CD4-positive, alpha-beta T cell treated with Interleukin-10 for 1 hour (primary cell): Measurements from ENCODE around the gene CCSER2.

Source experiments
- DNase-seq: peaks from one replicate; pipeline ENCODE4 v3.0.0-alpha.2; 2020

The CCSER2 gene

GRCh38 chr10:84348860-84349259, 20.5 kb downstream of the CCSER2 start:
- no peak for DNase-seq

- peak; percentile 76 for DNase-seq
Observed at GRCh38 chr10:84352251-84352842, 24.0 kb downstream of the CCSER2 start.

DNA sequence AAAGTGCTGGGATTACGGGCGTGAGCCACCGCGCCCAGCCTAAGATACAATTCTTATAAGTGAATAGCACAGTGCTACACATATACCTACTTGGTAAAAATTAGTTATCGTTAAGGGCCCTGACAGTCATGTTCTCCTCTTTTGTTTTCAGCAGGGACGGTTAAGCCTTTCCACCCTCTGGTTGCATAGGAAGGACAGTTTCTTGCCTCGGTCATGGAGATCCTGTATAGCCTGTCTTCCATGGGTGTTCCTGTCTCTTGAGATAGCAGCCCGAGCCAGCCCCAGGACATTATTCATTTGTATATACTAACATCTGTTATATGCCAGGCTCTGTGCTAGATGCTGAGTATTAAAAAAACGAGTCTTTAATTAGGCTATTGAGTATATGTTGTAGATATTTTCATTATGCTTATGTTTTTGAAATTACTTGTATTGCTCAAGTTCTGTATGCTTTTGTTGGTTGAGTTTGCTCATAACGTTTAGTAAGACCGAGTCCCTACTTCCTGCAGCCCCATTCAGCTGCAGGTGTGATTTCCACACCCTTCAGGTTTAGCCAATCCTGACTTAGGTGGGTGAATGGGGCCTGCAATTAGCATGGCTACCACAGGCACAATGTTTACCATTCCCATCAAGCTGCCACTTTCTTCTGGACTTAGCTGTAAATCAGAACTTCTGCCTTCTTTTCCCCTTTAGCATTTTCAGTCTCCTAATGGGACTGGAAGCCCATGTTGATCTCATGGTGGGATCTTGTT, 24.8 kb downstream of the CCSER2 start:
- no peak for DNase-seq

DNA sequence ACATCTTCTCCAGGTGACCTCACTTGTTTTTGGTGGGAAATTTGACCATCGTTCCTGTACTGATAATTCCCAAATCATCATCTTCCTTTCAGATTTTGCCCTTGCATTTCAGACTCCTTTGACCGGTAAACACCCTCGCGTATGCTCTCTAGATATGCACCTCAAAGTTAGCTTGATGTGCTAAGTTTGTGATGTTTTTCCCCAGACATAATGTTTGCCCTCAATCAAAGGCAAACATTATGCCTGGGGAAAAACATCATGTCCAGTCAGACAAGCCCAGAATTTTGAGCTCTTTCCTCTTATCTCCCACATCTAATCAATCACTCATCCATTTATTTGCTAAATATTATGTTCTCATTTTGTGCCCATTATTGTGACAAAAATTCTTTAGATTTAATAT, 26.2 kb downstream of the CCSER2 start:
- no peak for DNase-seq

DNA sequence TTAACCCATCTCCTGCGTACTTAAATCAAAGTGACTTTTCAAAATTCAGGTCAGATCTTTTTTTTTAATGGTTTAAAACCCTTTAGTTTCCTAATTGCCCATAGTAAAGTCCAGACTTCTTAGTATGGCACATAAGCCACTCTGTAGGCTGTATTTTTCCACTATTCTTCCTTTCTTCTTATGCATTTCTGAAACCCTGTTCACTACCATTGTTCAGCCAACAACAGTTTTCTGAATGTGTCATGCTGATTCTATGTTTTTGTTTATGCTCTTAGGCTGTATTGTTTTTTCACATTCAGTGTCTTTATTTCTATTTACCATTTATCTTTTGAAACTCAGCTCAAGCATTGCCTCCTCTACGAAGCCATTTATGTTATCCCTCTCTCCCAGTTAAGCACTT, 26.7 kb downstream of the CCSER2 start:
- DNase-seq, result no peak

DNA sequence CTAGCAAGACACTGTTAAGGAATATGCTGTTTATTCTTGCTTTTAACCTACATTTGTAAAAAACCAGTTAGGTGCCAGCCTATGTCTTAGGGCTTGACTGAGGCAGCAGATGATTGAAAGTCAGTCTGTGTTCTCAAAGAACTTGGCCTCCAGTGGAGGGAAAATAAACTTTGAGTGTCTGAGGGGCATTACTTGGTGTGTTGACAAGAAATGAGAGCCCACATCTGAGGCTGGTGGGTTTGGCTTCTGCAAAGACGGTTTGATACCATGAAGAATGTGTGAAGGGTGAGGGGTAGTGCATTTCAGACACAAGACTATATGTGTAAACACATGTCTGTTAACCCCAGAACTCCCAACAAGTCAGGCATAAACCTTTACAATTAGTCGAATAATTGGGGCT, 28.5 kb downstream of the CCSER2 start:
- peak; percentile 43 for DNase-seq

- DNase-seq, result no peak
Observed at GRCh38 chr10:84358743-84359142, 30.4 kb downstream of the CCSER2 start.

- no peak for DNase-seq
Observed at GRCh38 chr10:84360637-84361365, 32.4 kb downstream of the CCSER2 start.

GRCh38 chr10:84365335-84365881, 37.0 kb downstream of the CCSER2 start:
- DNase-seq, result no peak

DNA sequence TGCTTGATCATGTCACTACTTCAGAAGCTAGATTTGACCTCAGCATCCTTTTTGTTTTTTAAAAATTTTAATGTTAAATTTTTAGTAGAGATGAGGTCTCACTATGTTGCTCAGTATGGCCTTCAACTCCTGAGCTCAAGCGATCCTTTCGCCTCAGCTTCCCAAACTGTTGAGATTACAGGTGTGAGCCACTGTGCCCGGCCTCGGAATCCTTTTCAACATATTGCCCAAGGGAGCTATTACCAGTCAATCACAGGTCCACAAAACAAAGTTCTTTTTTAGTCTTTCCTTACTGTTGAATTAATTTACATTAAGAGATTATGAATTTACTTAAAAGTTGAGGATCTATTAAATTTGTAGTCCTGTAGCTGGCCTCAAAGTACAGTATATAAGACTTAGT, 37.7 kb downstream of the CCSER2 start:
- DNase-seq, result no peak

DNA sequence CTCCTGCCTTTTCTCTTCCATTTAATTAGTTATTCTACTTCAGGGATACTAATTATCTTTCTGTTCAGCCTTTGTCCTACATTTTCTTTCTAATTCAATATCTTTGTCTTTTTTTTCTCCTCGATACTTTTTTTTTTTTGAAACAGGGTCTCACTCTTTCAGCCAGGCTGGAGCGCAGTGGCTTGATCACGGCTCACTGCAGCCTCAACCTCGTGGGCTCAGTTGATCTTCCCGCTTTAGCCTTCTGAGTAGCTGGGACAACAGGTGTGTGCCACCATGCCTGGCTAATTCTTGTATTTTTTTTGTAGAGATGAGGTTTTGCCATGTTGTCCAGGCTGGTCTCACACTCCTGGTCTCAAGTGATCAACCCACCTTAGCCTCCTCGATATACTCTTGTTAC, 38.9 kb downstream of the CCSER2 start:
- DNase-seq, result no peak

DNA sequence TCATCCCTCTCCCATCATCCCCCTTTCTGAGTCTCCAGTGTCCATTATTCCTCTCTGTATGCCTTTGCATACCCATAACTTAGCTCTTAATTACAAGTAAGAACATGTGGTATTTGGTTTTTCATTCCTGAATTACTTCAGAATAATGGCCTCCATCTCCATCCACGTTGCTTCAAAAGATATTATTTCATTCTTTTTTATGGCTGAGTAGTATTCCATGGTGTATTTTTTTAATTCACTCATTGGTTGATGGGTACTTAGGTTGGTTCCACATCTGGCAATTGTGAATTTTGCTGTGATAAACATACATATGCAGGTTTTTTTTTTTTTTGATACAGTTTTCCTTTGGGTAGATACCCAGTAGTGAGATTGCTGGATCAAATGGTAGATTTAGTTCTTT, 40.4 kb downstream of the CCSER2 start:
- DNase-seq, result no peak

DNA sequence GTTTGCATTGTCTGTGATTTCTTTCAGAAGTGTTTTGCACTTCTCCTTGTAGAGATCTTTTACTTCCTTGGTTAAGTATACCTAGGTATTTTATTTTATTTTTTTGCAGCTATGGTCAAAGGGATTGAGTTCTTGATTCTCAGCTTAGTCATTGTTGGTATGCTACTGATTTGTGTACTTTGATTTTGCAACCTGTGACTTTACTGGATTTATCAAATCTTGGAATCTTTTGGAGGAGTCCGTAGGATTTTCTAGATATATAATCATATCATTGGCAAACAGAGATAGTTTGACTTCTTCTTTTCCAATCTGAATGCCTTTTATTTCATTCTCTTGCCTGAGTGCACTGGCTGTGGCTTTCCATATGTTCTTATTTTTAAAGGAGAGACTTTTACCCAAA, 41.9 kb downstream of the CCSER2 start:
- no peak for DNase-seq

DNA sequence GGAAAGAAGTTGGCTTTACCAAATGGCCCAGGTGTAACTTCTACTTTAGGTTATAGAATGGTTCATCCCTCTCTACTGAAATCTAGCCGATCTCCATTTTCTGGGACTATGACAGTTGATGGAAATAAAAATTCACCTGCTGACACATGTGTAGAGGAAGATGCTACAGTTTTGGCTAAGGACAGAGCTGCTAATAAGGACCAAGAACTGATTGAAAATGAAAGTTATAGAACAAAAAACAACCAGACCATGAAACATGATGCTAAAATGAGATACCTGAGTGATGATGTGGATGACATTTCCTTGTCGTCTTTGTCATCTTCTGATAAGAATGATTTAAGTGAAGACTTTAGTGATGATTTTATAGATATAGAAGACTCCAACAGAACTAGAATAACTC, 43.6 kb downstream of the CCSER2 start:
- DNase-seq, result no peak

- no peak for DNase-seq
Observed at GRCh38 chr10:84373000-84373399, 44.6 kb downstream of the CCSER2 start.

GRCh38 chr10:84374455-84374854, 46.1 kb downstream of the CCSER2 start:
- no peak for DNase-seq

- peak; percentile 72 for DNase-seq
Observed at GRCh38 chr10:84375011-84375410, 46.6 kb downstream of the CCSER2 start.

DNA sequence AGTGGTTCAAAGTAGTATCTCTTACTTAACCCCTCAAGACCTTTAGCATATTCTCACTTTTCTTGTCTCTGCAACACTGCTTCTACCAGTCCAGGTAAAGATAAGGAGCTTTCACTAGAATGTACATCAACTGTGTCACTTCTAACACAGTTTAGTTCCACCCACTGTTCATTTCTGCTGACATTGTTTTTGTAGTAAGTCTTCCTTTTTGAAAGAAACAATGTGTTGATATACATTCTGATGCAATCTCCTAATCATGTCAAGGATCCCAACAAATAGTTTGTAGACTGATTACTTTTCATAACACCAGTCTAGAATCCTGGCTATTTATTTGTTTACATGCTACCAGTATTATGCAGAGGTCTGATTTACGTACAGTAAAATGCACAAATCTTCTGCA, 47.5 kb downstream of the CCSER2 start:
- DNase-seq, result no peak

DNA sequence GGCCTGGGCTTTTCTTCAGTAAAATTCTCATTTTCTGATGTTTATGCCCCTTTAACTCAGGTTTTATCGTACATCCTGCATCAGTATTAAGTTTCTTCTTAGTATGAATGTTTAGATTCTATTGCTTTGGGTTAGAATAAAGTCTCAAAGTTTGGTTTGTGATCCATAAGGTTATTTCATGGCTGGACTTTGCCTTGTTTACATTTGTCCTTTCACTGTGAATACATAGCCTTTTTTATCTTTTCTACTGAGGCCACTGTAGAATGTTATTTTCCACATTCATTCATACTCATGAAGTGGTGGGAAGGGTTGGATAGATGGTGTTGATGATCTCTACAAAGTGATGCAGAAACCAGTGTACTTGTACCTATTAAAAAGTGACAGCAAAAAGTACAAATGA, 59.8 kb downstream of the CCSER2 start:
- no peak for DNase-seq

DNA sequence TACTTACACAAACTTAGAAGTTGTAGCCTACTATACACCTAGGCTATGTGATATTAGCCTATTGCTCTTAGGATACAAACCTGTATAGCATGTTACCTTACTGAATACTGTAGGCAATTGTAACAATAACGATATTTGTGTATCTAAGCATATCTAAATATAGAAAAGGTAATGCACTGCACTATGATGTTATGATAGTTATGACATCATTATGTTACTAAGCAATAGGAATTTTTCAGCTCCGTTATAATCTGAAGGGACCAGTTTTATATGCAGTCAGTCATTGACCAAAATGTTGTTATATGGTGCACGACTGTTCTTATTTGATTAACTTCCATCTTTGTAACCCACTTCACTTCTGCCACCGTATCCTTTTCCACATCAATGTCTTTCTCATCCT, 62.0 kb downstream of the CCSER2 start:
- no peak for DNase-seq

GRCh38 chr10:84391326-84391725, 62.9 kb downstream of the CCSER2 start:
- no peak for DNase-seq

DNA sequence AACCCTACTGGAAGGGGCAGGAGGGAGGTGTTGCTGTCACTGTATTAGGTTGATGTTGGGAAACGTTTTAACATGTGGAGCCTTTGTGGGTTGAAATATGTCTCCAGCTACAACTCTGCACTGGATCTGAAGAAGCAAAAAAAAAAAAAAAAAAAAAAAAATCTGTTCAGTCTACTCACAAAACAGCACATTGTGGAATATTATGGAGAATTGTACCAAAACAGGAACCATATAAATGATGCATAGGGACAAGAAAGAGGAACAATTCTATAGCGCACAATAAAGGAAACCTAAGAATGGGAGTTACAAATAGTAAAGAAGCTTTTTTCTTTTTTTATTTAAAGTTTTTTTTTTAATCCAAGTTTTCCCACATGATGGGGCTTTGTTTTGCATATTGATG, 63.8 kb downstream of the CCSER2 start:
- no peak for DNase-seq

GRCh38 chr10:84395581-84395980, 67.2 kb downstream of the CCSER2 start:
- no peak for DNase-seq

DNA sequence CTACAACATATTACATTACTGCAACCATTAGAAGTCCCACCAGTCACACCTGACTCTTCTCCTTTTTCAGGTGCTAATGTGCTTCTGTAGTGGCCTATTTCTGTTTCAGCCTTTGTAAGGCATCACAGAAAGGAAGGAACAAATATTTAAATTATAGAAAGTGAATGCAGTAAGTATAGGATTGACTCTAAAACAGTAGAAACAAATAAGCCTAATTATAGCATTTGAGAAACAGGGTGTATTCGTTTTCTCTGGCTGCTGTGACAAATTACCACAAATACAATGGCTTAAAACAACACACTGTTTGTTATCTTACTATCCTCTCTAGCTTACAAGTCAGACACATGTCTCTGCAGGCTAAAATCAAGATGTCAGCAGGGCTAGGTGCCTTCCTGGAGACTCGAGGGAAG, 69.4 kb downstream of the CCSER2 start:
- no peak for DNase-seq
